ENCODE results near the gene TYW3.

The TYW3 gene, protein sequence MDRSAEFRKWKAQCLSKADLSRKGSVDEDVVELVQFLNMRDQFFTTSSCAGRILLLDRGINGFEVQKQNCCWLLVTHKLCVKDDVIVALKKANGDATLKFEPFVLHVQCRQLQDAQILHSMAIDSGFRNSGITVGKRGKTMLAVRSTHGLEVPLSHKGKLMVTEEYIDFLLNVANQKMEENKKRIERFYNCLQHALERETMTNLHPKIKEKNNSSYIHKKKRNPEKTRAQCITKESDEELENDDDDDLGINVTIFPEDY

DNA sequence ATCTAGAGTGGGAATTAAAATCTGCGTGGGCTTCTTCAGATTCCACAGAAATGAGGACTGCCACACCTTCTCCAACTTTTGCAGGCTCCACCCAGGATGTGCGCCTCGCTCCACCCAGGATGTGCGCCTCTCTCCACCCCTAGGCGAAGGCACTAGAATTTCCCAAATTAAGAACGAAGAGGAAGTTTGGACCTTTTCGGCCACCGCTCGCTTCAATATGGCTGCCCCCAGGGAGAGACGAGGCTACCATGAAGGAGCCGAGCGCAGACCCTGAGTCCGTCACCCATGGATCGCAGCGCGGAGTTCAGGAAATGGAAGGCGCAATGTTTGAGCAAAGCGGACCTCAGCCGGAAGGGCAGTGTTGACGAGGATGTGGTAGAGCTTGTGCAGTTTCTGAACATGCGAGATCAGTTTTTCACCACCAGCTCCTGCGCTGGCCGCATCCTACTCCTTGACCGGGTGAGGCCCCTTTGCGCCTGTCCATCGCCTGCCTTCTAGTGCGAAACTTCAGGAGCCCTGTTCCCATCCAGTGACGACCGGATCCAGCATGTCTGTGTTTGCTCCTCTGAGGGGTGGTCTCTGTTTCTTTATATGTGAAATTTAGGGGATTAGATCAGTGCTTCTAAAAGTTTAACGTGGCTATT, at the start of gene TYW3, which contains the start of gene CRYZ:
TSS of gene TYW3 (plus strand) at position 193 of the 644 bp plus-strand sequence. CDS start at position 286, 93 bp downstream.
TSS of gene CRYZ (minus strand) at position 91 of the 644 bp plus-strand sequence. CDS start 8,229 bp downstream, outside the sequence.
- peak; percentile 72 to 73 for DNase-seq

DNA sequence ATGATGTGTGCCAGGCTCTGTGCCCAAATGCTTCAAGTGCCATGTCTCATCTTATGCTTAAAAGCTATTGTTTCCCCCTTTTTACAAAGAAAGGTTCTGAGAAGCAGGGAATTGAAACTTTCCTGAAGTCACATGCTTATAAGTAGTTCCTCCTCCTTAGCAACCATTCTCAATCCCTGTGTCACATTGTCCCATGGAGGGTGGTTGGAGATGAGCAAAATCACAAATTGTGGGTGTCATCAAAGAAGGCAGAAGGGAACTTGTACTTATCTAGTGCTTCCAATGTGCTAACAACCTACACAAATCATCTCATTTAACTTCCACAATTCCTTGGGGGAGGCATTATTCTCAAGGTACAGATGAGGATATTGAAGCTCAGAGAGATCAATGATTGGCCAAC, 49.3 kb upstream of the TYW3 start:
- DNase-seq: no peak

DNA sequence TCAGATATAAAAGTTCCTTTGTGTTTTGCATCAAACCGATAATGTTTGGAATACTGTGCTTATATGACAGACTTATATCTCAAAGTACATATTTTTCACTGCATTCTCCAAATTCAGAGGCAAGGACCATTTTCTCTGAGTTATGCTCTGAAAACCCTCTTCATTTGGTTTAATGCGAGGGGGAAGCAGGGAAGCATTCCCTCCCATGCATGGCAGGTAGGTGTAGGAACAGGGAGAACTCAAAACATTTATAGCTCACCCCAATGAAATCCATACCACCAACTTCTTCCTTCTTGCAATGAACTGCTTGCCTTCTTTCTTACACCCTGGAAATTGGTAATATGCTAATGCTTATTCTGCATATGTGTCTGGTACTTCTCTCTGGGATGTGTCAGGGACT, 48.7 kb upstream of the TYW3 start:
- DNase-seq: no peak

DNA sequence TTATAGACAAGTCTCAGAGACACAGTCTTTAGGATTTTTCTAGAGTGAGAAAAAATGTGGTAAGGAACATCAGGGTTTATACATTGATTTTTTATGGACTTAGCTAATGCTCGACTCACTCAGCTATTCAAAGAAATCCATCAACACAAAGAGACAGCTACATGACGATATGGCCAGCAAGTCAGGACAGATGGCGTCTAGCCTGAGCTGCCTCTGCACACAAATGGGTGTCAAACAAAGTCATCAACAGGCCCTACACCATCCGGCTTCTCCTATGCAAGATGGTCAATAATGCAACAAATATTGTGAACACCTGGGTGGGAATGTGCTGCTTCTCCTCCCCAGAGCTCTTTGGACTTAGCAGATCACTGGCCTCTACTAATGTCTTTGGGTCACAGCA, 46.0 kb upstream of the TYW3 start:
- DNase-seq: no peak

DNA sequence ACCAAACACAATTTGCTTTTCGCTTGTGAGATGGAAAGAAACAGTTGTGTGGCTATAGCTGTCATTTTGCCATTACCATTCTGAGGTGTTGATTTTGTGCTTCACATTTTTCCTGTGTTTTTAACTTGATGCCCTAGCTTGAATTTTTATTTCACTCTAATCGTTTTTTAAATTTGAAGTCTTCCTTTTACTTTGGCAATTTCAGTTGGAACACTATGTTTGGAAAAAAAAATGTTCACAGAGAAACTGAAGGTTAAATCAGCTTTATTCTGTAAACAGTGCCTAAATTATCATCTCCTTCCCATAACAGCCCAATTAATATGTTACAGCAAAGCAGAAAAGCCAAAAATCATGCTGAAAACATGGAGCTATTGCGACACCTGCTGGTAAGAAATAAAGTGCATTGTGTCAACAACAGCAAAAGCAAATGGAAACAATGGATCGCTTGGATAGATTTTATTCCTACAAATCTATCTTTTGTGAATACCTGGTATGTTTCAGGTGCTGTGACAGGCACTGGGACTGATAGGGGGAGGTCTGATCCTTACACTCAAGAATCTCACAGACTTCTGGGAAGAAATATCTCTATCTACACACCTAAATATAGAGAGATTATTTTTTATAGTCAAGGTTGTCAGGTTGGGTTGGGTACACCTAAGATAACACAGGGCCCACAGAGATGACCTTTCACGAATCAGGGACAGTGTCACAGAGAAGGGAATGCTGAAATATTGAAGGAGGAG, 43.2 kb upstream of the TYW3 start:
- DNase-seq: peak; percentile 10 to 18

DNA sequence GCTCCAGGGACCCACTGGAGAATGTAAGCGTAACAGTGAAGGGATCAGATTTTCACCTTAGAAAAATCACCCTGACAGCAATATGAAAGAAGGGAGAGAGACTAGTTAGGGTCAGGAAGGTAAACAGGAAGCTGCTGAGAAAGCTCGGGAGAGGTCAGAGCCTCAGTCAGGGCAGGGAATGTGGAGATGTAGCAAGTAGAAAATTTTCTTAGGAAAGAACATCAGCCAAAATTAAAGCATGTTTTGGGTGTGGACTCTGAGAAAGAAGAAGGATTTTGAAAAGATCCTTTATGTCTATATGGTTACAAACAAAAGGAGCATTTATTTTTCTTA, 42.6 kb upstream of the TYW3 start:
- DNase-seq: no peak

DNA sequence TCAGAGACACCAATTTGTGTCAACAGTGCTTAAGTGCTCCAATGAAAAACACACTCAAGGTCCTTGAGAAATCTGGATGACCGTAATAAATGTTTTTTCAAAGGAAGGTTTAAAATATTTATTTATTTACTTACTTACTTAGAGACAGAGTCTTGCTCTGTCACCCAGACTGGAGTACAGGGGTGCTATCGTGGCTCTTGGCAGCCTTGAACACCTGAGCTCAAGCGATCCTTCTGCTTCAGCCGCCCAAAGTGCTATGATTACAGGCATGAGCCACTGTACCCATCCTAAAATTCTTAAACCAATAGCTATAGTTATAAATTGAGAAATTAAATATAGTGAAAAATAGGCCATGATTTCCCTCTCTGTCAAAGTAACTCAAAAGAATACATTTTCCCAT, 42.0 kb upstream of the TYW3 start:
- DNase-seq: peak in 1 of 2 experiments; percentile 13

DNA sequence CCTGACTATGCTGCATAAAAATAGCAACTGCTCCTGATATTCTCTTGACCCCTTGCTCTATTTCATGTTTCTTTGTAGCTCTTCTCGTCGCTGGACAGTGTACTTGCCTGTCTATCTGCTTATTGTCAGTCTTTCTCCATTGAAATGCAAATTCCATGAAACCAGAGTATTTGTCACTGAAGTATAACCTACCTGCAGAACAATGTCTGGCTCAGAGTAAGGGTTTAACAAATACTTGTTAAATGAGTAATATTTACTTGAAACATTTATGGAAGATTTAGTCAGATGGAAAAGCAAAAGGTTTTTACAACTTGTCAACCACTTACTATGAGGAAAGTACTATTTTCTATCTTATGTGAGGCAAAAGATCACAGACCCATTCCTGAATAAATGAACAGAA, 39.5 kb upstream of the TYW3 start:
- no peak for DNase-seq

DNA sequence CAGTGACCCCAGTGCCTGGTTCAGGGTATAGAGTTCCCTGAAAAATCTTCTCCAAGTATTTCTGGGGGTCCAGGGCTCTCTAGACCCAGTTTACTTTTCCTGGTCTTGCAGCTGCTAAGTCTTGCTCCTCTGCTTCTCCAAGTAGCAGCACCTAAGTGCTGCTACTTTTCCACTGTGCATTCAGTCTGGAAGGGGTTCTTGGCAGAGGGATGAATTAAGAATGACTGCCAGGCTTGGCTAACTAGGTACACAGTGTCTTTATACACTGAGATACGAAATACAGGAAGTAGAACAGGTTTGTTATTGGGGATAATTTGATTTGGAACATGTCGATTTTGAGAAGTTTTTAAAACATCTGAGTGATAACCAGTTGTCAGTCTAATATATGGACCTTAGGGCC, 35.1 kb upstream of the TYW3 start:
- DNase-seq: no peak

DNA sequence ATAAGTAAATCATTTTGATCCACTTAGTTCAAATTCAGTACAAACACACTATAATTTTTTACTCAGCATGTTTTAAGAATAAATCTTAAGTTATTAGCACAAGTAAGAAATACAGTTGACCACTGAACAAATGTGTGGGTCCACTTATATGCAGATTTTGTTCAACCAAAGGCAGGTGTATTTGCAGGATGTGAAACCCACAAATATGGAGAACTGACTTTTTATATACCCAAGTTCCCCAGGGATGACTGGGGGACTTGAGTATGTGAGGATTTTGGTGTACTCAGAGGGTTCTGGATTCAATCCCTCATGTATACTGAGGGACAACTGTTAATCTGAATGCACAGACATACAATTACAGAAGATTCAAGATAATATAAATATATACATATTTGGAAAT, 33.6 kb upstream of the TYW3 start:
- DNase-seq: no peak

DNA sequence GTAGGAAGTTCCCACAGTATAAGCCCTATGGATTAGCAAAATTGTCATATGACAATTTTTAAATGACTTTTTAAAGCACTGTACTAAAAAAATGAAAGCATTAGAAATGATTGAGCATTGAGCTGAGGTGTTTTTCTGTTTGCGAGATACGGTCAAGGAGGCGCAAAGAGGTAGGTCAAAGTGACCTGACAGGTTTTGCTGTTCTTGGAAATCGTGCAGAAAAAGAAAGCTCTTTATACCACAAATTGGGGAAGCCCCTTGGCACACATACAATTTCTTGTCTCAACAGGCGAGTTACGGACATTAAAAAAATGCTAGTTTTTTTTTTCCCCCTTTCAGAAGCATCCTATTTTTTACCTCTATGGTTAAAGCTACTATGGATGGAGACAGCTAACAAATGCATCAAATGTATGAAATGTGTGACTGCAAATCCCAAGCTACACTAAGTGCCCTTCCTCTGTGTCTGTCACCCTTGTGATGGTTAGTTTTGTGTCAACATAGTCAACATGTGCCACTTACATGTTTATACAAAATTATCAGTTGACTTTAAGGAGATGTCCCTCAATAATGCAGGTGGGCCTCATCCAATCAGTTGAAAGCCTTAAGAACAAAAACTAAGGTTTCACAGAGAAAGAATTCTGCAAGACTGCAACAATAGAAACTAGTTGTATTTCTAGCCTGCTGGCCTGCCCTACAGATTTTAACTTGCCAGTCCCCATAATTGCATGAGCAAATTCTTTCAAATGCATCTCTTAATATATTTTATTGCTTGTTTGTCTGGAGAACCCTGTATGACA, 29.4 kb upstream of the TYW3 start:
- DNase-seq: no peak

DNA sequence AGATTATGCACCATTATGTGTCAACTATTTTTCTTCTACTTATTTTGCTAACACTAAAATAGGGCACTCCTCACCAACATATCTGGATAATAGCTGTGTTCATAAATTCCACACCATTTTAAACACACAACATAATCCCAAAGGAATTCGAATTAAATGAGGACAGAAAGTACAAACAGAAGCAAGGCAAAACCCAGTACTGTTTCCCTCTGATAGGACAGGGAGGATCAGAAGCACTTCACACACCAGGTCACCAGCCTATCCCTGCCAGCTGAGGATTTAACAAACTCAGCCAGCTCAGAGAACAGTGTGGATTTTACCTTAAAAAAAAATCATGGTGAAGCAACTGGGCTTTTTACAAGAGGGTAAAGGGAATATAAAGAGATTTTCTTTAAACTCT, 20.1 kb upstream of the TYW3 start:
- no peak for DNase-seq

DNA sequence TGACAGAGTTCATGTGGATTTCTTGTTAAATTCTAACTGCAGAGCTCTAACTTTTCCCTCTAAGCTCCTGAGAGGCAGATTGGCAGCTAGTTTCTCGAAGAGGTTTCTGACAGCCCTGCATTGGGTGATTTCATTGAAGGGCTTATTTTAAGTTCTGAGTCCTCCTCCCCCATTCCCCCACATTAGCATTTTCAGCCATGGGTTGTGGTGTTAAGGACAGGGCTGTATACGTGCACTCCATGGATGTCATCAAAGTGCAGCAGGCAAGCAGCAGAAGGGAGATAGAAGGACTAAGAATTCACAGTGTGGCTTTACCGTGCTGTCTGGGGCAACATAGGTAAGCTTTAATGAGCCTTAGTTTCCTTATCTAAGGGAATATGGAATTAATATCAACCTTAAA, 19.1 kb upstream of the TYW3 start:
- DNase-seq: no peak

DNA sequence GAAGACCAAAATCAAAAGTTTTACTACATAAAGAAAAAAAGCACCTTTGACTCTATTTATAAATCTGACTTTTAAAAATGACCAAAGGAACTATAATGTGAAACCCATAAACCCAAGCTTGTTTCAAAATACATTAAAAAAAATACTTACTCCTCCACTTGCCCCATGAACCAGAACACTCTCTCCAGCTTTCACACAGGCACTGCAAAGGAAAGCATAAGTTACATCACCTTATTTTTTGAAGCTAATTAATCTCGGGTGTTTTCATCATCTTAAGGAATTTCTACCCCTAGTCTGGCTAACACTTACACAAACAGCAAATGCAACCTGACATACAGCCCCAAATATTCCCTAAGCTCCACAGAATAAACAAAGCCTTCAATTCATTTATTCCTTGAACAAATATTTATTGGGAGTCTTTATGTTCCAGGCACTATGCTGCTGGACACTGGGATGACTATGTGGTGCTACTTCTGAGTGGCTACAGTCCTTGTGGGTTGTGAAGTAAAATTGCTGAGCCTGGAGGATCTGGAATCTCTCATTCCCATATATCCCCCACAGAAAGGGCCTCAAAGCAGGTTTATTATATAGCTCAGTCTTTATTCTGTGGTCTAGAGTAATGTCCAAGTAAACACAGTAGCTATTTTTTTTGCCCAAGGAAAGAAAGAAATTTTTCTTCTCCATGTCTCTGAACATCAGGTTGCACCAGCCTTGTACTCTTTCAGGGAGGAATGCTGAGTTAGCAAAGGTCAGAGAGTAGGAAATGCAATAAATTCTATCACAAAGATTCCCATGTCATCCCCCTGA, 18.3 kb upstream of the TYW3 start:
- no peak for DNase-seq

DNA sequence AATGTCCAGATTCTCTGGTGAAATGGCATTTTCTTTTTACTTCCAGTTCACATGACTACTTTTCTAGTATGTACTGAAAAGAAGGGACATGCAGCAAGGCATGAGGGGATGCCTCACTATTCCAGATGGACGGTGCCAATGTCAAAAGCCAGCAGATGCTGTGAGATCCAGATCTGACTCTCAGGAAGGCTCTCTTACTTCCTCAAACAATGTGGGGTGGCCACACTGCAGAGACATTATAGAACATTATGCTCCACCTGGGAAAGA, 17.8 kb upstream of the TYW3 start:
- DNase-seq: no peak

DNA sequence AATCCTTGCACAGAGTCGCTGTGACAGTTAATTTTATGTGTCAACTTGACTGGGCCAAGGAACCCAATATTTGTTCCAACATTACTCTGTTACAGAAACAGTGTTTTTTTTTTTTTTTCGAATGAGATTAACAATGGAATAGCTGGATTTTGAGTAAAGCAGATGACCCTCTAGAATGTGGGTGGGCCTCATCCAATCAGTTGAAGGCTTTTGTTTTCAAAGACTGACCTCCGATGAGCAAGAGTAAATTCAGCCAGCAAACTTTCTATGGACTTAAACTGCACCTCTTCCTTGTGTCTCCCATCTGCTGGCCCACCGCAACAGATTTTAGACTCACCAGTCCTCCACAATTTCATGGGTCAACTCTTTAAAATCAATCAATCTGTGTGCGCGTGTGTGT, 17.1 kb upstream of the TYW3 start:
- no peak for DNase-seq

DNA sequence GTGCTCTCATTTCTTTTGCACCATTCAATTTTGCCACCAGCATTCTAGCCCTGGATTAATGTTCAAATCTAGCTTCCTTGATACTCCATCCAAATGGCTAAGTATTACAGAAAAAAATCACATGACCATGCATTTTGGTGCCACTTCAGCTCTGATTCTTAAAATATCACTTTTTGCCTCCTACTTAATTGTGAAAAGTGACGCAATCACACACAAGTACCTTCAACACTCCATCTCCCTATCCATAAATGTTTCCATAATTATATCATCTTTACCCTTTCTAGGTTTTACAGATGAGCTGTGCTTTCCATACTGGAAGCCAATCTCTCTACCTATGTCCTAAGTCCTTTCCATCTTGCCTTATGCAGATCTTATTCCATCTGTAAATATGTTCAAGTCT, 16.1 kb upstream of the TYW3 start:
- no peak for DNase-seq

DNA sequence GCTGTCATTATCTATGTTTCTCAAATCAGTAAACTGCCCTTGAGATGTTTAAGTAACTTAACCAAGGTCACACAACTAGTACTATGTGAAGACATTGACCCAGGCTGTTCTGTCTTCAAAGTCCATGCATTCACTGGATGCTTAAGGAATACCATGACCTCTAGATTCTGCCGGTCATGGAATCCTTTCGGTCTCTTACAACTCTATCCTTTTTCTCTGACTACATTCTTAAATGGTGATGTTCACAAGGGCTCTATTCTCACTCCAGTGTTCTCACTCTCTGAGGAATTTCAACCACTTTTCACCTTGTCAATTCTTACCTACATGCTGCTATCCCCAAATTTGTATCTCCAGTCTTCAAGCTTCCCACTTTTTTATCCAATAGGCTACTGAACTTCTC, 15.3 kb upstream of the TYW3 start:
- DNase-seq: no peak

DNA sequence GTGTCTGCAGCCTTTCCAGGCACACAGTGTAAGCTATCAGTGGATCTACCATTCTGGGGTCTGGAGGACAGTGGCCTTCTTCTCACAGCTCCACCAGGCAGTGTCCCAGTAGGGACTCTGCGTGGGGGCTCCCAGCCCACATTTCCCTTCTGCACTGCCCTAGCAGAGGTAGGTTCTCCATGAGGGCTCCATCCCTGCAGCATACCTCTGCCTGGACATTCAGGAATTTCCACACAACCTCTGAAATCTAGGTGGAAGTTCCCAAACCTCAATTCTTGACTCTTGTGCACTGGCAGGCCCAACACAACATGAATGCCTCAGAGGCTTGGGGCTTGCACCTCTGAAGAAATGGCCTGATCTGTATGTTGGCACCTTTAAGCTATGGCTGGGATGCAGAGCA, 6.9 kb upstream of the TYW3 start:
- no peak for DNase-seq

DNA sequence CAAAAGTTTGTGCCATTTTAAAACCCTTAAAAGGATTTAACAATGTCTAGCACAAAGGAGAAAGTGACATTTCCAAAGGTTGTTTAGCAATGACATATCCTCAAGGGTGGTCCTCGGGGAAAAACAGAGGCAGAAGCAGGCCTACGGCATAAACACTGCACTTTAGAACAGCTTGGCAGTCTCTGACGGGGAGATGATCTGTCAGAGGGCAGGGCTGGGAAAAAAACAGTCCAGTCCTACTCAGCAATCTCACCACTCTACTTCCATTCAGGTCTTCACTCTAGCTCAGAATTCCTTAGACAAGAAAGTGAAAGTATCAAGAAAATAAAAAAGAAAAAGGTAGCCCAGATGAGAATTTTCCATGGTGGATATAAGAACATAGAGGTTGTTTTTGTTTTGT, 4.2 kb upstream of the TYW3 start:
- DNase-seq: no peak

DNA sequence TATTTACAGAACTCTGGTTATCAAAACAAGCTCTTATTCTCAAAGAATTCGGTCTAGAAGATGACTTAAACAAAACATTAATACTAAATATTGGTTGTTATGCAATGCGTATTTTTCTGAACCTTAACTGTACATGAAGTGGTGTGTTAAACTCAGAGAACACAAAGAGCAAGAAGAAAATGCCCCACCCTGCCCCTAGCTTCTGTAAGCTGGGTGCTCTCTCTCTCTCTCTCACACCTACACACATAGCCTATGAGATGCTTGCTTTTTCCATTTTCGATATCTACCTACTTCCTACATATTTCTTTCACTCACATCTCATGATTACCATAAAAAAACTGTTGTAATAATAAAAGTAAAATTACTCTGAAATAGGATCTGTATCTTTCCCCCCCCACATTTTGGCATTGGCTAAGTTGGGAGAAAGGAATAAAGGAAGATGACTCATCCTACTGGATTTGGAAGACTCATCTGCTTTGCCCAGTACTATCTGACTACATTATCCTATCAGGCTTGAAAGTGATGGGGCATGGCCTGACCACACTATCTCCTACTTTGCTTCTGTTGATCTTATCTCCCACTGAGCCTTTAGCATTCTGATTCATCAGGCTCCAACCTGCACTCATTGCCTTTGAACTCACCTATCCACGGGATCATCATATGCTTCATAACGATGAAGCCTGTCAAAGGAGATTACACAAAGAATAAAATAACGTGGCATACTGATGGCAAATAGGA, 3.0 kb upstream of the TYW3 start:
- DNase-seq: no peak

DNA sequence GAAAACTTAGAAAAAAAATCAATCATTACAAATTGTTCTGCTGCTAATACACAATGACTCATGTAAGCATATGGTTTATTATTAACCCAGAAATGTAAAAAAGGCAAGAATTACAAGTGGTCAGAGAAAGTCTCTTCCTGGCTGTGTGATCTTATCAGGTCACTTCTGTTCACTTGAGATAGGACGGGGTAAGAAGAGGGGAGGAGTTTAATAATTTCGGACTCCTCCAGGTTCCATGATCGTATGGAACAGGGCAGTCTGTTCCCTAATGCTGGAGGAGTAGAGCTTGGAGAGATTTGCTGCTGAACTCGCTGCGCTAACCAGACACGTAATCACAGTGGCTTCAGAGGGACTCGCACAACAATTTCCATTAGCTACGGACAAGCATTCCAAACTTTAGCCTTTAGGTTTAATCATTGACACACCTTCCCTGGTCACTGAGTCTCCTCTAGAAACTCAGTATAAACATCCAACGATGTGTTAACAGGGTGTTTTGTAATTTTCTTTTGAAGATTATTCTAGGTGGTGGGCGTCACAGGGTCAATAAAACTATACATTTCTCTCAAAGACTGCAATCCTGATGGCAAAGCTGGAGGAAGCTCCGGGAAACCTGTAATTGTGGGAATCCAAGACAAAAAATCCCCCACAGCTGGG, 1.4 kb upstream of the TYW3 start:
- DNase-seq: no peak

Data from NCI-H187 (cell line).